GM19193 (cell line): Measurements from ENCODE around the gene ASAP2.

Source experiments
- POLR2A ChIP-seq: IDR thresholded peaks from 4 replicates; pipeline ENCODE4 v1.6.1; 2011; ENCODE audit not compliant: insufficient read depth, insufficient read length; ENCODE audit errors: extremely low read depth

ASAP2 gene

GRCh38 chr2:9330612-9331270 is 124.1 kb downstream of the ASAP2 start:
- no peak for TF ChIP-seq POLR2A

- no peak for TF ChIP-seq POLR2A
Observed at GRCh38 chr2:9331704-9332103, 125.1 kb downstream of the ASAP2 start.

- TF ChIP-seq POLR2A: no peak
Observed at GRCh38 chr2:9332136-9332852, 125.7 kb downstream of the ASAP2 start.

GRCh38 chr2:9332853-9333245 is 126.2 kb downstream of the ASAP2 start:
- no peak for TF ChIP-seq POLR2A

GRCh38 chr2:9333591-9334171 is 127.1 kb downstream of the ASAP2 start:
- no peak for TF ChIP-seq POLR2A

- no peak for TF ChIP-seq POLR2A
Observed at GRCh38 chr2:9334761-9335160, 128.1 kb downstream of the ASAP2 start.

GRCh38 chr2:9335322-9335832 is 128.8 kb downstream of the ASAP2 start:
- TF ChIP-seq POLR2A: no peak

GRCh38 chr2:9336241-9336575 is 129.6 kb downstream of the ASAP2 start:
- TF ChIP-seq POLR2A: no peak

- no peak for TF ChIP-seq POLR2A
Observed at GRCh38 chr2:9336576-9337314, 130.1 kb downstream of the ASAP2 start.

GRCh38 chr2:9337901-9338300 is 131.3 kb downstream of the ASAP2 start:
- TF ChIP-seq POLR2A: no peak

GRCh38 chr2:9341337-9341887 is 134.8 kb downstream of the ASAP2 start:
- TF ChIP-seq POLR2A: no peak

- TF ChIP-seq POLR2A: no peak
Observed at GRCh38 chr2:9342659-9343058, 136.0 kb downstream of the ASAP2 start.

- TF ChIP-seq POLR2A: no peak
Observed at GRCh38 chr2:9343524-9343923, 136.9 kb downstream of the ASAP2 start.

GRCh38 chr2:9344434-9344833 is 137.8 kb downstream of the ASAP2 start:
- no peak for TF ChIP-seq POLR2A

- no peak for TF ChIP-seq POLR2A
Observed at GRCh38 chr2:9345343-9345742, 138.7 kb downstream of the ASAP2 start.
